H1 (cell line): Measurements from ENCODE around the gene CACNA2D4. TPM values are rescaled to one million over a fixed set of nuclear protein-coding genes. Genes with fewer than 3 reads are reported as not detected.

Source experiments
- BCL11A ChIP-seq, 2 experiments: IDR thresholded peaks; one replicate each; pipeline ENCODE4 v1.6.1; 2011; ENCODE audit warnings: low read depth in 2 of 2, low read length in 2 of 2, mild to moderate bottlenecking in 2 of 2
- HDAC2 ChIP-seq, 2 experiments: fragments of 300-600 bp in 1 of 2; sonication (generic) in 1 of 2; IDR thresholded peaks; 2 replicates each; pipeline ENCODE4 v1.6.1; 2011 to 2012; ENCODE audit warnings: low read depth in 2 of 2, low read length in 2 of 2, mild to moderate bottlenecking in 2 of 2, moderate library complexity in 2 of 2, borderline replicate concordance in 1 of 2, inconsistent platforms in 1 of 2
- JUND ChIP-seq: IDR thresholded peaks from 2 replicates; pipeline ENCODE4 v1.6.1; 2011; ENCODE audit warnings: mild to moderate bottlenecking, improper control_type of control experiment, low read length
- POU5F1 ChIP-seq: IDR thresholded peaks from 2 replicates; pipeline ENCODE4 v1.6.1; 2011; ENCODE audit warnings: low read depth, mild to moderate bottlenecking, low read length, moderate library complexity
- YY1 ChIP-seq: IDR thresholded peaks from 2 replicates; pipeline ENCODE4 v1.6.1; 2011; ENCODE audit warnings: low read depth, mild to moderate bottlenecking, low read length
- polyA plus RNA-seq, 7 experiments: library from polyadenylated mRNA; depleted of rRNA in 3 of 7; stranded (reverse) in 5 of 7; unstranded in 2 of 7; fragments of >200 nt in 5 of 7; fragments of 200-250 nt in 2 of 7; gene quantifications; 1 replicate in 5 of 7; 2 replicates in 1 of 7; 4 replicates in 1 of 7; pipeline versions ENCODE4 v1.2.1 to v1.2.3, GENCODE V29; 2011 to 2013; ENCODE audit warnings: missing spikeins in 2 of 7, mixed read lengths in 2 of 7
- total RNA-seq: library from RNA; stranded (reverse); fragmentation: NEBNext Ultra II Directional; extraction: Animal tissue kit (Norgen Biotek cat#: 25700); gene quantifications from 2 replicates; pipeline ENCODE4 v1.2.1, GENCODE V29; 2021
- TF ChIP-seq, protein P1 (sequence below): IDR thresholded peaks from 2 replicates; pipeline ENCODE4 v1.6.1; 2012; ENCODE audit warnings: inconsistent platforms

The CACNA2D4 gene
- total and polyA plus RNA-seq, 2 of the 8 experiments (the other 6 are each of a cell fraction or from before 2014, with no cell fraction given), result 0.44 to 0.88 TPM

DNA sequence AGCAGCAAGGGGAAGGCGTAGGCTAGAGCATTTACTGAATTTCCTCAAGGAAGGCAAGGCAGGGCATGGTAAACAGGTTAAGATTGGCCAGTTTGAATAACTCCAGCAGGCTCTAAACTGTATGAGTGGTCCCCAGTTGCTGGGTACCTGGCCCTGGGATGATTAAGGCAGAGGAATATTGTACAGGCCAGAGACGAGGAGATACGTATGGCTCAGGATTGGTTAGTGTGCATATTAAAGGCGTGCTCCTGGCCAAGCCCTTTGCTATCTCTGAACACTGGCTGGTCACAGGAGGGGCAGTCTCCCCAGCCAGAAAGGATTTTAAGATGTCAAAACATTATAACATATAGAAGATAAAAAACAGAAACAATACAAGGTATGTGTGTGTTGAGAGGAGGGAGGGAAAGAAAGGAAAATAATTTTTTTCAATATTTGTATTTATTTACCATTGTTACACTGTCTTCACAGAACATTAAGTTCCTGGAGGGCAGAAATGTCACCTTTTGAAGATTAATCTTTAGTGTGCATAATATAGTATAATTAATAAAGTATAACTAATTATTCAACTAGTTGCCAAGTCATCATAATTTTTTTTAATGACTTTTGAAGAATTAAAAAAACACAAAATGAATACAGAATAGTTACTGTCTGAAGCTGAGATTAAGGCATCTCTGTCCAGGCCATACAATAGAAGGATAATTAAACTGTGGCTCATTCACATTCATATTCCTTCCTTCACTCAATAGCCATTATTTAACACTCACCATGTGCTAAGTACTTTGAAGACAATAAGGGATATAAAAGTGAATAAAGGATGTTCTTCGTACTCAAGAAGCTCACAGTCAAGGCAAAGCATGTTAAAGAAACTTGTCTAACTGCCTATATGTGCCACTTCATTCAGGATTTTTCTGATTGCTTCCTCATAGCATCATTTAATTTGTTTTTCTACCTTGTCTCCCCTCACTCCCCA, 43.9 kb upstream of the CACNA2D4 start (continued):
- TF ChIP-seq HDAC2 (IDR thresholded peaks at IDR 0.05; ENCODE audit: borderline replicate concordance in 1 of 2, low read depth in 2 of 2, low read length in 2 of 2) (no peak), JUND (no peak), POU5F1 (no peak), YY1 (no peak), BCL11A (IDR thresholded peaks at IDR 0.05; ENCODE audit: low read depth in 2 of 2, low read length in 2 of 2) (no peak)
- TF ChIP-seq, protein P1, sequence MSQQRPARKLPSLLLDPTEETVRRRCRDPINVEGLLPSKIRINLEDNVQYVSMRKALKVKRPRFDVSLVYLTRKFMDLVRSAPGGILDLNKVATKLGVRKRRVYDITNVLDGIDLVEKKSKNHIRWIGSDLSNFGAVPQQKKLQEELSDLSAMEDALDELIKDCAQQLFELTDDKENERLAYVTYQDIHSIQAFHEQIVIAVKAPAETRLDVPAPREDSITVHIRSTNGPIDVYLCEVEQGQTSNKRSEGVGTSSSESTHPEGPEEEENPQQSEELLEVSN, result no peak
